CD14-positive monocyte (primary cell): ENCODE measurements around the gene MAP1A. TPM values are rescaled to one million over a fixed set of nuclear protein-coding genes. Genes with fewer than 3 reads are reported as not detected.

ENCODE experiments used
- DNase-seq, 3 donors: peaks; one replicate each; pipeline ENCODE4 v3.0.0-alpha.2; 2011 to 2022
- H2AFZ ChIP-seq: 2 replicates; pipeline ENCODE4 v1.6.0; 2012; ENCODE audit warnings: mild to moderate bottlenecking, low read depth, low read length, inconsistent platforms; ENCODE audit not compliant: insufficient read depth, poor library complexity, severe bottlenecking
- H3K27ac ChIP-seq, 2 donors: 1 replicate in 1 of 2; 2 replicates in 1 of 2; pipeline ENCODE4 v1.5.1; 2012 to 2013; ENCODE audit warnings: low read length in 2 of 2, control low read depth in 1 of 2, inconsistent platforms in 1 of 2, low read depth in 1 of 2, mild to moderate bottlenecking in 1 of 2
- H3K27me3 ChIP-seq, 2 donors: one replicate each; pipeline versions ENCODE4 v1.6.0 to v1.6.1; 2011 to 2013; ENCODE audit warnings: low read length in 2 of 2; ENCODE audit not compliant: control insufficient read depth in 2 of 2, insufficient read depth in 2 of 2
- H3K36me3 ChIP-seq, 2 donors: replicated peaks in 1 of 2; 1 replicate in 1 of 2; 2 replicates in 1 of 2; pipeline versions ENCODE4 v1.5.1 to v1.6.1; 2012 to 2013; ENCODE audit warnings: low read length in 2 of 2, control low read depth in 1 of 2, inconsistent platforms in 1 of 2, mild to moderate bottlenecking in 1 of 2; ENCODE audit not compliant: insufficient read depth in 2 of 2, control insufficient read depth in 1 of 2
- H3K4me1 ChIP-seq, 2 donors: 1 replicate in 1 of 2; 2 replicates in 1 of 2; pipeline versions ENCODE4 v1.5.1 to v1.6.1; 2012 to 2013; ENCODE audit warnings: low read length in 2 of 2, control low read depth in 1 of 2, inconsistent platforms in 1 of 2, mild to moderate bottlenecking in 1 of 2, moderate library complexity in 1 of 2; ENCODE audit not compliant: insufficient read depth in 2 of 2, control insufficient read depth in 1 of 2
- H3K4me2 ChIP-seq: replicated peaks from 2 replicates; pipeline ENCODE3; 2012; ENCODE audit warnings: low read length, moderate library complexity, mild to moderate bottlenecking; ENCODE audit not compliant: poor library complexity, severe bottlenecking; ENCODE audit errors: extremely low read depth
- H3K4me3 ChIP-seq, 3 experiments: fragments of 200-600 bp in 1 of 3; sonication (generic) in 1 of 3; replicated peaks in 1 of 3; 1 replicate in 2 of 3; 2 replicates in 1 of 3; pipeline ENCODE4 v1.5.1; 2011 to 2013; ENCODE audit warnings: low read length in 3 of 3, mild to moderate bottlenecking in 3 of 3, control low read depth in 2 of 3, low read depth in 2 of 3, inconsistent platforms in 1 of 3, moderate library complexity in 1 of 3
- H3K79me2 ChIP-seq: 2 replicates; pipeline ENCODE4 v1.6.0; 2012; ENCODE audit warnings: mild to moderate bottlenecking, control low read depth, inconsistent platforms, low read length, moderate library complexity; ENCODE audit not compliant: insufficient read depth
- H3K9ac ChIP-seq: 2 replicates; pipeline ENCODE4 v1.6.0; 2017; ENCODE audit warnings: low read length, mild to moderate bottlenecking; ENCODE audit not compliant: insufficient read depth, poor library complexity, severe bottlenecking
- H3K9me3 ChIP-seq, 2 donors: replicated peaks in 1 of 2; 1 replicate in 1 of 2; 2 replicates in 1 of 2; pipeline versions ENCODE4 v1.5.1 to v1.6.1; 2012 to 2013; ENCODE audit warnings: low read length in 2 of 2, control low read depth in 1 of 2; ENCODE audit not compliant: control insufficient read depth in 1 of 2, insufficient read depth in 1 of 2
- H4K20me1 ChIP-seq: 2 replicates; pipeline ENCODE4 v1.6.0; 2012; ENCODE audit warnings: mild to moderate bottlenecking, low read length, control low read depth, moderate library complexity; ENCODE audit not compliant: insufficient read depth
- H3K27ac Mint-ChIP-seq, 7 donors: one replicate each; pipeline ENCODE4 v1.8.0; 2020; ENCODE audit warnings: mild to moderate bottlenecking in 7 of 7, mixed read lengths in 7 of 7, moderate library complexity in 6 of 7, inconsistent platforms in 2 of 7
- H3K27me3 Mint-ChIP-seq, 3 donors: one replicate each; pipeline ENCODE4 v1.8.0; 2021 to 2022; ENCODE audit warnings: low read depth in 3 of 3, mild to moderate bottlenecking in 3 of 3, mixed read lengths in 3 of 3, moderate library complexity in 3 of 3, inconsistent platforms in 1 of 3
- H3K36me3 Mint-ChIP-seq, 2 donors: one replicate each; pipeline ENCODE4 v1.8.0; 2020; ENCODE audit warnings: mixed read lengths in 2 of 2, inconsistent platforms in 1 of 2, mild to moderate bottlenecking in 1 of 2
- H3K4me1 Mint-ChIP-seq: one replicate; pipeline ENCODE4 v1.8.0; 2020; ENCODE audit warnings: mild to moderate bottlenecking, mixed read lengths
- H3K4me3 Mint-ChIP-seq, 2 donors: one replicate each; pipeline ENCODE4 v1.8.0; 2020; ENCODE audit warnings: mild to moderate bottlenecking in 2 of 2, mixed read lengths in 2 of 2, moderate library complexity in 1 of 2
- H3K9me3 Mint-ChIP-seq, 7 donors: one replicate each; pipeline ENCODE4 v1.8.0; 2020 to 2022; ENCODE audit warnings: mixed read lengths in 7 of 7, mild to moderate bottlenecking in 6 of 7, moderate library complexity in 6 of 7, inconsistent platforms in 2 of 7
- WGBS: methylation state at CpG from one replicate; pipeline ENCODE4 v1.1.5; 2013; ENCODE audit warnings: missing lambda C conversion rate; ENCODE audit not compliant: insufficient coverage; 5-methylcytosine and 5-hydroxymethylcytosine counted together
- intact Hi-C, 2 donors: fragments of 100-400 bp; cut with micrococcal nuclease; formaldehyde crosslinking; loops; one replicate each; pipeline versions ENCODE4 v1.15.0 to v1.15.1; 2023
- polyA plus RNA-seq, 3 donors: library from polyadenylated mRNA; depleted of rRNA in 1 of 3; unstranded in 2 of 3; stranded (reverse) in 1 of 3; fragments of 300-500 nt in 2 of 3; fragments of >200 nt in 1 of 3; fragmentation: Illumina TruSeq in 2 of 3; gene quantifications; 1 replicate in 2 of 3; 2 replicates in 1 of 3; pipeline ENCODE4 v1.2.3, GENCODE V29; 2012 to 2021
- TF ChIP-seq, protein P1 (sequence below): fragments of 200-600 bp; IDR thresholded peaks from one replicate; pipeline ENCODE4 v1.8.0; 2022; ENCODE audit warnings: antibody characterized with exemption, mild to moderate bottlenecking

The MAP1A gene
- polyA plus RNA-seq, 3 donors, result 0.01 to 0.02 TPM; not detected in 1

DNA sequence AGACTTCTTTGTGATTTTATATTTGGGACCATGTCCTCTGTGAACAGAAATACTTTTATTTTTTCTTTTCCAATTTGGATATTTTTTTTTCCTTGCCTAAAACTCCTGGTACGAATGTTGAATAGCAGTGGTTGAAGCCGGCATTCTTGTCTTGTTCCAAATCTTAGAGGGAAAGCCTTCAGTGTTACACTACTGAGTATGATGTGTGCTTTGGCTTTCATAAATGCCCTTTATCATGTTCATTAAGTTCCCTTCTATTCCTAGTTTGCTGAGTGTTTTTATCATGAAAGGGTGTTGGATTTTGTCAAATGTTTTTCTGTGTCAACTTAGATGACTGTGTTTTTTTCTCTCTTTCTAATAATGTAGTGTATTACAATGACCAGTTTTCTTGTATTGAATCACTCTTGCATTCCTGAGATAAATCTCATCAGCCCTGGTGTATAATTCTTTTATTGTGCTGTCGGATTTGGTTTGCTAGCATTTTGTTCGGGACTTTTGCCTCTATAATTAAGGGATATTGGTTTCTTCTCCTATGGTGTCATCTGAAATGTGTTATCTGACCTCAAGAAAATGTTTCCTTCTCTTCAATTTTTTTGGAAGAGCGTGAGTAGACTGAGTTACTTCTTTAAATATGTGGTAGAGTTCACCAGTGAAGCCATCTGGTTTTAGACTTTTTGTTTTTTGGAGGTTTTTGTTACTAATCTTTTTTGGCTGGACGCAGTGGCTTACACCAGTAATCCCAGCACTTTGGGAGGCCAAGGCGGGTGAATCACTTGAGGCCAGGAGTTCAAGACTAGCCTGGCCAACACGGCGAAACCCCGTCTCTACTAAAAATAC is 33.3 kb downstream of the MAP1A start:
- H3K9ac ChIP-seq, result no peak overlapping the region
- no peaks in the 10 kb centered on the region for H3K27me3 ChIP-seq
- H3K36me3 ChIP-seq, result peaks cover 0 to 4% of the 10 kb centered on the region in 2 donors
- Mint-ChIP-seq H3K9me3 (peaks cover 0 to 6% (median 1%) of the 10 kb centered on the region in 7 donors), H3K27me3 (no peaks in the 10 kb centered on the region), H3K4me3 (no peak overlapping the region), H3K4me1 (no peaks in the 10 kb centered on the region), H3K27ac (peak overlapping the region in 1 of 7 donors; percentile 54), H3K36me3 (peaks cover 11 to 32% of the 10 kb centered on the region in 2 donors)
- DNase-seq, result no peak
- H2AFZ ChIP-seq, result no peak overlapping the region
- no peaks in the 10 kb centered on the region for H4K20me1 ChIP-seq
- no peaks in the 10 kb centered on the region for H3K79me2 ChIP-seq
- TF ChIP-seq, protein P1, sequence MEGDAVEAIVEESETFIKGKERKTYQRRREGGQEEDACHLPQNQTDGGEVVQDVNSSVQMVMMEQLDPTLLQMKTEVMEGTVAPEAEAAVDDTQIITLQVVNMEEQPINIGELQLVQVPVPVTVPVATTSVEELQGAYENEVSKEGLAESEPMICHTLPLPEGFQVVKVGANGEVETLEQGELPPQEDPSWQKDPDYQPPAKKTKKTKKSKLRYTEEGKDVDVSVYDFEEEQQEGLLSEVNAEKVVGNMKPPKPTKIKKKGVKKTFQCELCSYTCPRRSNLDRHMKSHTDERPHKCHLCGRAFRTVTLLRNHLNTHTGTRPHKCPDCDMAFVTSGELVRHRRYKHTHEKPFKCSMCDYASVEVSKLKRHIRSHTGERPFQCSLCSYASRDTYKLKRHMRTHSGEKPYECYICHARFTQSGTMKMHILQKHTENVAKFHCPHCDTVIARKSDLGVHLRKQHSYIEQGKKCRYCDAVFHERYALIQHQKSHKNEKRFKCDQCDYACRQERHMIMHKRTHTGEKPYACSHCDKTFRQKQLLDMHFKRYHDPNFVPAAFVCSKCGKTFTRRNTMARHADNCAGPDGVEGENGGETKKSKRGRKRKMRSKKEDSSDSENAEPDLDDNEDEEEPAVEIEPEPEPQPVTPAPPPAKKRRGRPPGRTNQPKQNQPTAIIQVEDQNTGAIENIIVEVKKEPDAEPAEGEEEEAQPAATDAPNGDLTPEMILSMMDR, result no peak
- WGBS, result 100% methylated on average over 2 of the region's 10 CpGs
- H3K27ac ChIP-seq, result no peak overlapping the region
- no peak overlapping the region for H3K4me3 ChIP-seq
- intact Hi-C loops, result no loop called here
- no peaks in the 10 kb centered on the region for H3K4me1 ChIP-seq
- H3K4me2 ChIP-seq, result no peak overlapping the region
- H3K9me3 ChIP-seq, result no peaks in the 10 kb centered on the region

DNA sequence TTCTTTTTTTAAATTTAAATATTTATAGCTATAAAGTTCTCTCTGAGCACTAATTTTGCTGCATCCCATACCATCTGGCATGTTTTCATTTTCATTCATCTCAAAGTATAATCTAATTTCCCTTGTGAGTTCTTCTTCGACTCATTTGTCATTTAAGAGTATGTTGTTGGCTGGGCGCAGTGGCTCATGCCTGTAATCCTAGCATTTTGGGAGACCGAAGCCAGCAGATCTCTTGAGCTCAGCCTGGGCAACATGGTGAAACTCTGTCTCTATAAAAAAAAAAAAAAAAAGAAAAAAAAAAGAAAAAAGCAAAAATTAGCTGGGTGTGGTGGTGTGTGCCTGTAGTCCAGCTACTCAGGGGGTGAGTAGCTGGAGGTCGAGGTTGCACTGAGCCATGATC is 34.8 kb downstream of the MAP1A start:
- 100% methylated on average over 1 of the region's 4 CpGs for WGBS
- TF ChIP-seq, protein P1, result no peak
- Mint-ChIP-seq H3K4me3 (no peak overlapping the region), H3K9me3 (peaks cover 0 to 6% (median 1%) of the 10 kb centered on the region in 7 donors), H3K27me3 (no peaks in the 10 kb centered on the region), H3K4me1 (no peaks in the 10 kb centered on the region), H3K27ac (no peak overlapping the region), H3K36me3 (peaks cover 13 to 25% of the 10 kb centered on the region in 2 donors)
- H3K4me2 ChIP-seq, result no peak overlapping the region
- no peak overlapping the region for H3K4me3 ChIP-seq
- H3K36me3 ChIP-seq, result peaks cover 0 to 4% of the 10 kb centered on the region in 2 donors
- H3K27ac ChIP-seq, result no peak overlapping the region
- no peak overlapping the region for H3K9ac ChIP-seq
- H3K9me3 ChIP-seq, result no peaks in the 10 kb centered on the region
- no peaks in the 10 kb centered on the region for H3K79me2 ChIP-seq
- no peak overlapping the region for H2AFZ ChIP-seq
- H4K20me1 ChIP-seq, result no peaks in the 10 kb centered on the region
- intact Hi-C loops, result no loop called here
- no peaks in the 10 kb centered on the region for H3K4me1 ChIP-seq
- no peaks in the 10 kb centered on the region for H3K27me3 ChIP-seq
- no peak for DNase-seq
